ENCODE data around the gene PCDHGA1.
A peak's percentile ranks its signal among the peaks of the same experiment; 100 is the strongest.

The PCDHGA1 gene

DNA sequence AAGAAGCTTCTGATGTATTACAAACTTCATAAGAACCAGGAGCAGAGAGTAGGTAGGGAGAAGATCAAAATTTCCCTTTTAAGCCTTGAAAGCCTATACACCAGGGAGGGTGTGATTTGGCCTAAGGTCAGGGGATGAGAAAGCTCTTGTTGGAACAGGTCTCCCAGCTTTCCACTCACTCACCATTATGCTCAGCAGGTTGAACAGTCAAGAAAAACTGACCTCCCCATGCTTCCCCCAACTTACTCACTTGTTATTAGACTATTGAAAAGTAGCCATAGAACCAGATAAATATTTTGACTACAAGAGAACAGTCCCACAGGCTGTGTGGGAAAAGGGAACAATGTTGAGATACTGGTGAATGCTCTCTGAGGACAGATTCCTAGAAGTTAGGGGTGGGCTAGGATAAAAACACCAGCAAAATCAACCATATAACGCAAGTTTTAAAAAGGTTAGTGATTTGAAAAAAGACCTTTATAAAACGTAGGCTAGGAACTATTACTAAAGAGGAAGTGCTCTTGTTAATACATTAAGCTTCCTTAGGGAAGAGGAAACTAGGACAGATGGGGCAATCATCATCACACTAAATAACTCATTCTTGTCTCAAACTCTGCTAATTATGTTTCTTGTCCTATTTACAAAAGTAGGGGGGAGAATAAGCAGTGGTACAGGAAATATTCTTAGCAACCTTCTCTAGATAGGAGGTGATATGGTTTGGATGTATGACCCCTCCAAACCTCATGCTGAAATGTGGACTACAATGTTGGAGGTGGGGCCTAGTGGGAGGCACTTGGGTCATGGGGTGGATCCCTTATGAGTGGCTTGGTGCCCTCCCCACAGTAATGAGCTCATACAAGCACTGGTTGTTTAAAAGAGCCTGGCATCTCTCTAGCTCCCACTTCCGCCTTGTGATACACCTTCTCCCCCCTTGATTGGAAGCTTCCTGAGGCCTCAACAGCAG, 189.6 kb downstream of the PCDHGA1 start:
- Histone ChIP-seq H3K27me3 (ENCODE audit: control insufficient read depth, insufficient read depth, low read length) (no peaks in the 10 kb centered on the region), H3K4me3 (ENCODE audit: low read depth, low read length) (no peak overlapping the region), H3K4me1 (ENCODE audit: control insufficient read depth, insufficient read depth, low read length) (peaks cover 27% of the 10 kb centered on the region), H3K9me3 (ENCODE audit: control insufficient read depth, insufficient read depth, low read depth, low read length) (no peaks in the 10 kb centered on the region), H3K36me3 (ENCODE audit: control insufficient read depth, insufficient read depth, low read length) (peaks cover 81% of the 10 kb centered on the region), H3K27ac (ENCODE audit: low read depth, low read length) (no peak overlapping the region), H3K9ac (ENCODE audit: low read length) (no peak overlapping the region)

DNA sequence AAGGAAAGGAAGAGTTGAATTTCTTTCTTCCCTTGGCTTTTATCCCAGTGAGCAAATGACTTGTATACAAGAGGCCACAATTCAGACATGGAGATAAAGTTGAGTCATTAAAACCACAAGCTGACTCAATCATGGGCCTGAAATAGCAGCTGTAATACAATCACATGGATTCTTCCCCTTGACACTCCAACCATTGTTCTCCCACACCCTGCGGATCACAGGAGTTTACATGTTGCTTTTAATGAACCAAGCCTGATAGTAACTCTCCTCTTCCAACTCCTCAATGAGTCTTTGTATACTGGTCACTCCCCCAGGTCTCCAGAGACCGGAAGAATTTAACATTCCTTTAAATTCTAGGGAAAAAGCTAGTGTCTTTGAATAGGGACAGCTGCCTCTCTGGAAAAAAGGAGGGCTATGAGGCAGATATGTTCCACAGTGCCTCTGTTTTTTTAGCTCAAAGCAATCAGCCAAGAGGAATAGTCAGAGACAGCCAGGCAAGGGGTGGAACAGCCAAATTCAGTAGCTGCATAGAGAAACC, 191.0 kb downstream of the PCDHGA1 start:
- H3K27ac ChIP-seq (ENCODE audit: low read depth, low read length): no peak overlapping the region
- no peak overlapping the region for H3K9ac ChIP-seq (ENCODE audit: low read length)
- H3K9me3 ChIP-seq (ENCODE audit: control insufficient read depth, insufficient read depth, low read depth, low read length): no peaks in the 10 kb centered on the region
- no peak overlapping the region for H3K4me3 ChIP-seq (ENCODE audit: low read depth, low read length)
- H3K4me1 ChIP-seq (ENCODE audit: control insufficient read depth, insufficient read depth, low read length): peaks cover 19% of the 10 kb centered on the region
- H3K36me3 ChIP-seq (ENCODE audit: control insufficient read depth, insufficient read depth, low read length): peaks cover 84% of the 10 kb centered on the region
- no peaks in the 10 kb centered on the region for H3K27me3 ChIP-seq (ENCODE audit: control insufficient read depth, insufficient read depth, low read length)

DNA sequence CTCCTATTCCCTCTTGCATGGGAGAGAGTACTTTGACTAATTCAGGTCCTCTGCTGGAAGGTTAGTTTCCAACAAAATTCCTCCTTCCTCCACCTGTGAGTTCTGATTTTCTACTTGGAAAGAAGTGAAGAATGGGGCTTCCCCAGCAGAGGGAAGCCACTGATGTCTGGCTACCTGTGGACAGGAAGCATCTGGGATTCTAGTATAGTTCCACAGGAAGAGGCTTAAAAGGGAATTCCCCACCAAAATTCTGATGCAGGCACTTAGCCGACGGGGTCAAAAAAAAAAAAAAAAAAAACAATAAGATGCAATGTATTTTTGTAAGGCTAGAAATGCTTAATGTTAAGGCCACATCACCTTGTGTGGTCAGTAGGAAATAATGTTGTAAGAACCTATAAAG, 192.0 kb downstream of the PCDHGA1 start:
- peaks cover 84% of the 10 kb centered on the region for H3K36me3 ChIP-seq (ENCODE audit: control insufficient read depth, insufficient read depth, low read length)

DNA sequence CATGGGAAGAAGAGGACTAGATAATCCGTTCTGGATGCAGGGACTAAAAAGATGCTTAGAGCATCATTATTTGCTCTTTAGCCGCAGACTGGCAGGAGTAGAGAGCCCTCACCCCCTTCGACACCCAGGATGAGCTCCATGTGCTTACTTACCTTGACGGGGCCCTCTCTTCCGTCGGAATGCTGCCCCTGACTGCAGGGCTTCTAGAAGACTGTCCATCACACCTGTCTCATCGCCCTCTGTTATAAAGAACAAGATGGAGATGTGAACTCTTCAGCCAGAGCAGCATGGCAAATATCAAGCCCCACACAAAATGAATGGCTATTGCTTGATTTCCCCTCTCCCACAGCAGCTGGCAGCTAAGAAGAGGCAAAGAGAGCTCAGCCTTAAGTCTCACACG, 193.7 kb downstream of the PCDHGA1 start:
- Histone ChIP-seq H3K27me3 (ENCODE audit: control insufficient read depth, insufficient read depth, low read length) (no peaks in the 10 kb centered on the region), H3K27ac (ENCODE audit: low read depth, low read length) (no peak overlapping the region), H3K9me3 (ENCODE audit: control insufficient read depth, insufficient read depth, low read depth, low read length) (no peaks in the 10 kb centered on the region), H3K4me3 (ENCODE audit: low read depth, low read length) (no peak overlapping the region), H3K4me1 (ENCODE audit: control insufficient read depth, insufficient read depth, low read length) (peaks cover 14% of the 10 kb centered on the region), H3K36me3 (ENCODE audit: control insufficient read depth, insufficient read depth, low read length) (peaks cover 89% of the 10 kb centered on the region), H3K9ac (ENCODE audit: low read length) (no peak overlapping the region)

More for the DNA sequence above, 192.0 kb downstream of the PCDHGA1 start:
- Histone ChIP-seq H3K27me3 (ENCODE audit: control insufficient read depth, insufficient read depth, low read length) (no peaks in the 10 kb centered on the region), H3K9me3 (ENCODE audit: control insufficient read depth, insufficient read depth, low read depth, low read length) (no peaks in the 10 kb centered on the region), H3K4me3 (ENCODE audit: low read depth, low read length) (no peak overlapping the region), H3K27ac (ENCODE audit: low read depth, low read length) (0 out of 2 replicates have a peak overlapping the region, but pooled peaks have one; percentile 9), H3K4me1 (ENCODE audit: control insufficient read depth, insufficient read depth, low read length) (peaks cover 14% of the 10 kb centered on the region), H3K9ac (ENCODE audit: low read length) (no peak overlapping the region)

DNA sequence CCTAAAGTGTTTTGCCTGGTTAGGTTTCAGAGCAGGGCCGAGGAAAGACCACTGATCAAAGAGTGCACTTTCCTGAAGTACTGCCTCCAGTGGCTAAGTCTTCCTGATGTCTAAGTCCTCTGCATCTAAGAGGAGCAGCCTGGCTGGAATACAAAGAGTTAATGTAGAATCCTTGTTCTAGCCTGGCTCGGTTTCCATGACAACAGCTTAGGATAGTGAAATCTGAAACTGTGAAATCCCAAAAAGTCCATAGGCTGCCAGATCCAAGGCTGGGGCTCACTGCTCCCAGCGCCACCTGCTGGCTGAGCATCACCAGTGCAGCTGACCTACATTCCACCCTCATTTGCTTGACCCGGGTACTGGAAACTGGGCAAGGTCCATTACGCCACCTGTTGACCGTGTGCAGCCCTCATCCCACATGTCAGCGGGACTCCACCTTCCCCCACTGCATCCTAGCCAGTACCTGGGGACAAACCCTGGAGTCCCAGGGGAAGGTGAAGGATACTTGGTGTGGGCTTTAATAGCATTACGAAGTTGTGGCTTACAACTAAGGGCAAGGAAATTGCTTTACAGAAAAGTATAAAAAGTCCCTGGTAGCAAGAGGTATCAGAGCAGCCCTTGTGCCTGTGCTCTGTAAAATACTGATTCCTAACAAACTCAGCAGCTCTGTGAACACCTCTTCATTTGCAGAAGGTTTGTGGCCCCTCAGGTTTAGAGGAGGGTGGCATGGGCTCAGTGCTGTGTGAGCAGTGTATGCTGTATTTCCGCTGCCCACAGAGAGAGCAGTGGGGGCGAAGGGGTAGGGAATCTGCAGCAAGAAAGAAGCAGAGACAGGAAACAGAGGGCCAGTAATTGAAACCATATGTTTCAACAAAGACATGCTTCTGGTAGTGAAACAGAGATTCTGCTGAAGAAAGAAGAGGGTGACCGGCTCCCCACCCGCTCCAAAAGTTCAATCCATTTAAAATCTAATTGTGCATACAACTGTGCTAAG, 194.6 kb downstream of the PCDHGA1 start:
- no peak overlapping the region for H3K4me3 ChIP-seq (ENCODE audit: low read depth, low read length)
- 0 out of 2 replicates have a peak overlapping the region, but pooled peaks have one; percentile 4 for H3K27ac ChIP-seq (ENCODE audit: low read depth, low read length)
- peaks cover 14% of the 10 kb centered on the region for H3K4me1 ChIP-seq (ENCODE audit: control insufficient read depth, insufficient read depth, low read length)
- H3K9ac ChIP-seq (ENCODE audit: low read length): no peak overlapping the region
- peaks cover 86% of the 10 kb centered on the region for H3K36me3 ChIP-seq (ENCODE audit: control insufficient read depth, insufficient read depth, low read length)
- H3K9me3 ChIP-seq (ENCODE audit: control insufficient read depth, insufficient read depth, low read depth, low read length): no peaks in the 10 kb centered on the region
- H3K27me3 ChIP-seq (ENCODE audit: control insufficient read depth, insufficient read depth, low read length): no peaks in the 10 kb centered on the region

DNA sequence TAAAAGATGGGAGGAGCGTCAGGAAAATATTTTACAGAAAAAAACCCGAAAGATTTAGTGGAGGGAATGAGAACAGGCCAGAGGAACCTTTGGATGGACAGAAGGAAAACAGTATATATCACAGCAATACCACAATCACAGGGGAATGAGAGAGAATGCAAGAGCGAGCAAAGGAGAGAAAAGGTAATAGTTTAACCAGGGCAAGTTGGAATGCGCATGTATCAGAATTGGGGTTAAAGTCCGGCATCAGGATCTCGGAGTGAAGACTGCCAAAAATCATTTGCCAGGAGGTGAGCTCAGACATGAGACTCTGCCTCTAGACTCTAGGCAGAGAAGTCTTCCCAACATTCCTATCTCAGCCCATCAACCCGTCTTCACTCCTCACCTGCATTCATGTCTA, 195.3 kb downstream of the PCDHGA1 start:
- Histone ChIP-seq H3K27ac (ENCODE audit: low read depth, low read length) (no peak overlapping the region; the same call in 1 of the 2 replicates), H3K36me3 (ENCODE audit: control insufficient read depth, insufficient read depth, low read length) (peaks cover 79% of the 10 kb centered on the region), H3K4me1 (ENCODE audit: control insufficient read depth, insufficient read depth, low read length) (peaks cover 14% of the 10 kb centered on the region), H3K4me3 (ENCODE audit: low read depth, low read length) (no peak overlapping the region), H3K9me3 (ENCODE audit: control insufficient read depth, insufficient read depth, low read depth, low read length) (no peaks in the 10 kb centered on the region), H3K27me3 (ENCODE audit: control insufficient read depth, insufficient read depth, low read length) (no peaks in the 10 kb centered on the region), H3K9ac (ENCODE audit: low read length) (no peak overlapping the region)

DNA sequence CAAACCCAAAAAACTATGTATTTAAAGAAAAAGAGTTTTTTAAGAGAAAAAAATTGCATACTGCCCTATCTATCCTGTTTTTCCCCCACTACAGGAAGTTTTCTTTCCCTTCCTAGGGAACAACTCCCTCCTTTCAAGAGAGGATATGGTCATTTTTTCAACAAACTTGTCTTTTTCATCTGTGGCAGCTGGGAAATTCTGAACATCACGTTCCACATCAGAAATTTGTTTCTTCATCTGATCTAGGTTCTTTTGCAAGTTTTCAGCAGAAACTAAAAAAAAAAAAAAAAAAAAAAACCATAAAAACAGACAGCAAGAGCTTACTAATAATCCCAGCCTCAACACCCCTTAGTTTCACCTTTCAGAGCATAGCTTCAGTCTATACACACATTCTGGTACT, 197.1 kb downstream of the PCDHGA1 start:
- H3K4me3 ChIP-seq (ENCODE audit: low read depth, low read length): no peak overlapping the region
- H3K9me3 ChIP-seq (ENCODE audit: control insufficient read depth, insufficient read depth, low read depth, low read length): no peaks in the 10 kb centered on the region
- H3K4me1 ChIP-seq (ENCODE audit: control insufficient read depth, insufficient read depth, low read length): peaks cover 14% of the 10 kb centered on the region
- no peak overlapping the region for H3K27ac ChIP-seq (ENCODE audit: low read depth, low read length)
- no peaks in the 10 kb centered on the region for H3K27me3 ChIP-seq (ENCODE audit: control insufficient read depth, insufficient read depth, low read length)
- no peak overlapping the region for H3K9ac ChIP-seq (ENCODE audit: low read length)
- peaks cover 75% of the 10 kb centered on the region for H3K36me3 ChIP-seq (ENCODE audit: control insufficient read depth, insufficient read depth, low read length)

DNA sequence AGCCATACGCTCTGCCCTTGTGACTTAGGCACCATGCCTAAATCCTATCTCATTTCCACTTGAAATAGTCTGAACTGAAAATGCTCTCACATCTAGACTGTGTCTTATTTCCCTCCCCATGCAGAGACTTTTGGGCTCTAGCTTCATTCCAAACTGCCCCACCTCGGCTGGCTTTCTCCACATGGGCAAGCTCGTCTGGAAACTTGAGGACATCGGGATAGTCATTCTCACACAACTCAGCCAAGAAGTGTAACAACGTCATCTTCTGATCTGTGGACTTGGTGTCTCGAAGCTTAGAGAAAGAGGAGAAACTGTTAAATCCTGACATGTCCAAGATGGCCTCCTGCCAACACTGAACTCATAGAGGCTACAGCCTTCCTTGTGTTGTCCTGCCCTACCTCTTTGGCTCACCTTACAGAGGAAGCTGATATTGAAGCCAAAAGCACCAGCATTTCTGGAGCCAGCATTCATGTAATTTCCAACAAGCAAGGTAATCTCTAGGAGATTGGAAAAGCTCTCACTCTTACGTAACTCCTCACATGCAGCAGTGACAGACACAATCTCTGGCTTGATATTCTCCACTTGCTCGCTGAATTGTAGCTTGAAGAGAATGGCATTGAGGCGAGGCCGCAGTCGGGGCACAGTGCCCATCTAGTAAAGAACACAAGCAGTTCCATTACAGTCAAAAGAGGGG, 198.1 kb downstream of the PCDHGA1 start:
- Histone ChIP-seq H3K9me3 (ENCODE audit: control insufficient read depth, insufficient read depth, low read depth, low read length) (no peaks in the 10 kb centered on the region), H3K36me3 (ENCODE audit: control insufficient read depth, insufficient read depth, low read length) (peaks cover 74% of the 10 kb centered on the region), H3K4me3 (ENCODE audit: low read depth, low read length) (no peak overlapping the region), H3K27me3 (ENCODE audit: control insufficient read depth, insufficient read depth, low read length) (no peaks in the 10 kb centered on the region), H3K27ac (ENCODE audit: low read depth, low read length) (no peak overlapping the region), H3K9ac (ENCODE audit: low read length) (no peak overlapping the region), H3K4me1 (ENCODE audit: control insufficient read depth, insufficient read depth, low read length) (peaks cover 14% of the 10 kb centered on the region)

DNA sequence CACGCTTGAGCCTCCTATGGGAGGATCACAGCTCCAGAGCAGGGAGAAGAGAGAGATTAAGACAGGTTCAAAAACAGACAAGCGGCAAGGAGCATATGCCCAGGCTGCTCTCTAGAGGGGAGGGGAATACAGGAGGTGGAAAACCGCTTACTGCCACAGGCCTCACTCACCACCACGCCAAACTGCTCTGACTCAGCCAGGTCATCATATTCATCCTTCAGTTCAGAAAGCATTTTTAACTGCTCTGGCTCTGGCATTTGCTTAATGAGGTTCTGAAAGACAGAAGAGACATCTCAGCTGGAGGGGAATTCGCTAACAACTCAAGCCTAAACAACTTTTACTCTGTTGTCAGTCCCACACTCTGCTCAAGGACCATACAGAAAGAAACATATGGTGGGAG, 198.7 kb downstream of the PCDHGA1 start:
- Histone ChIP-seq H3K9me3 (ENCODE audit: control insufficient read depth, insufficient read depth, low read depth, low read length) (no peaks in the 10 kb centered on the region), H3K9ac (ENCODE audit: low read length) (no peak overlapping the region), H3K4me3 (ENCODE audit: low read depth, low read length) (no peak overlapping the region), H3K36me3 (ENCODE audit: control insufficient read depth, insufficient read depth, low read length) (peaks cover 73% of the 10 kb centered on the region), H3K4me1 (ENCODE audit: control insufficient read depth, insufficient read depth, low read length) (peaks cover 12% of the 10 kb centered on the region), H3K27ac (ENCODE audit: low read depth, low read length) (no peak overlapping the region), H3K27me3 (ENCODE audit: control insufficient read depth, insufficient read depth, low read length) (no peaks in the 10 kb centered on the region)

DNA sequence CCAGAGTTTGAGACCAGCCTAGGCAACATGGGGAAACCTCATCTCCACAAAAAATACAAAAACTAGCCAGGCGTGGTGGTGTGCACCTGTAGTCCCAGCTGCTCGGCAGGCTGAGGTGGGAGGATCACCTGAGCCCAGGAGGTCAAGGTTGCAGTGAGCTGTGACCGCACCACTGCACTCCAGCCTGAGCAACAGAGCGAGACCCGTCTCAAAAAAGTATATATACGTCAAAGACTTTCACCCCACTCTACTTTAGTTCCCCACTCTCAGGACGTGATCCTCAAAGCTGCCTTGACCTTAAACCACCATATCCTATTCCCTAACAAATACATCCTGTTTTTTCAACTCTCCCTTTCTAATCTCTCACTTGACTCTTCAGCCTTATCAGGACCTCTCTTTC, 199.6 kb downstream of the PCDHGA1 start:
- no peak overlapping the region for H3K4me3 ChIP-seq (ENCODE audit: low read depth, low read length)
- no peaks in the 10 kb centered on the region for H3K9me3 ChIP-seq (ENCODE audit: control insufficient read depth, insufficient read depth, low read depth, low read length)
- H3K27me3 ChIP-seq (ENCODE audit: control insufficient read depth, insufficient read depth, low read length): no peaks in the 10 kb centered on the region
- H3K4me1 ChIP-seq (ENCODE audit: control insufficient read depth, insufficient read depth, low read length): peaks cover 6% of the 10 kb centered on the region
- H3K9ac ChIP-seq (ENCODE audit: low read length): no peak overlapping the region
- peaks cover 76% of the 10 kb centered on the region for H3K36me3 ChIP-seq (ENCODE audit: control insufficient read depth, insufficient read depth, low read length)
- H3K27ac ChIP-seq (ENCODE audit: low read depth, low read length): no peak overlapping the region
